Stimulated activated CD8-positive, alpha-beta memory T cell treated with anti-CD3 and anti-CD28 coated beads, Interleukin-4, amount 100 ng/mL, for 48 hours (primary cell): ENCODE measurements around the gene DCAF12L1.

ENCODE experiments used
- DNase-seq: peaks from one replicate; pipeline ENCODE4 v3.0.0-alpha.2; 2020

Gene DCAF12L1

DNA sequence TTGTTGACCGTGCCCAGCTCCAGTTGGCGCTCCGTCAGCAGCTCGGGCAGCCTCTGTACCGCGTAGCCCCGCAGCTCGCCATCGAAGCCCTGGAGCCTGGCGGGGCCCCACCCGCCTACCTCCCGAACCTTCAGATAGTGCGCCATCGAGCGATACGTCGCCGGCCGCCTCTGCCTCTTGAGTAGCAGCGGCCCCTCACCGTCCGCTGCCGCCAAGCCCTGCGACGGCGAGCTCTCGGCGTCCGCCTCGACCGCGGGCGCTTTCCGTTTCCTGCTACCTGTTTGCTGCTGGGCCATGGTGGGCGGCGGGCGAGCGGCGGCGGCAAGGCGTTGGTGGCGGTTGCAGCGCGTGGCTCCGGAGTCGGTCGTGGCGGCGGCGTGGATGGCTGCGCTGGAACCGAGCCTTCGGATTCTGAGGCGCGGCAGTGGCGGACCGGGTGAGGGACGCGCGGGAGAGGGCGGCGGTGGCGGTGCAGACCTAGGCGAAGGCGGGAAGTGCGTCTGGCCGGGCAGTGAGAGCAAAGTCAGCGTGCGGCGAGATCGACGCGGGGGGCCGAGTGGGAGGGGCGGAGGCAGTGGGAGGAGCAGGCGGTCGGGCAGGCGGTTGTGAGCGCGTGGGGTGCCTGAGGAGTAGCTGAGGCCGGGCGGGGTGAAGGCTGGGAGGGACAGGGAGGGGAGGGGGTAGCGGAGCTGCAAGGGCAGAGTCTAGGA lies at the start of gene DCAF12L1:
Gene DCAF12L1, minus strand, starts transcription at position 502 of the 710 bp plus-strand sequence. Its CDS starts 206 bp downstream, at position 296.
- DNase-seq = no peak

DNA sequence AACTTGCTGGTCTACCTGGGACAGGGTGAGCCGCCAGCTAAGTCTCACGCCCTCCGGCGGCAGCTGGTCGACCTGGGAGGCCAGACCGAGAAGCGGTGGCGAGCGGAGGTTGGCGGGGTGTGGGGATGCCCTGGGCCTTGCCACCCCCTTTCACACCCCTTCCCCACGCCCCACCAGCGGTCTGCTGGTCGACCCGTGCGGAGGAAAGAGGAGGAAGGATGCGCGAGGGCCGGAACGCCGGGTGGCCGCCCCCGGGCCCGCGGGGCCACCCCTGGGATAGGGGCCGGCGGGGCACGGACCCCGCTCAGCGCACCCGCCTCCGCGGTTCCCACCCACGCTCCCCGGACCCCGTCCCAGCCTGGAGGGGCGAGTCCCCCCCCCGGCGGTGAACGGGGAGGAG lies 28.3 kb upstream of the DCAF12L1 start:
- DNase-seq = no peak

- no peak for DNase-seq
Observed at GRCh38 chrX:126575911-126576310, 23.3 kb upstream of the DCAF12L1 start.

DNA sequence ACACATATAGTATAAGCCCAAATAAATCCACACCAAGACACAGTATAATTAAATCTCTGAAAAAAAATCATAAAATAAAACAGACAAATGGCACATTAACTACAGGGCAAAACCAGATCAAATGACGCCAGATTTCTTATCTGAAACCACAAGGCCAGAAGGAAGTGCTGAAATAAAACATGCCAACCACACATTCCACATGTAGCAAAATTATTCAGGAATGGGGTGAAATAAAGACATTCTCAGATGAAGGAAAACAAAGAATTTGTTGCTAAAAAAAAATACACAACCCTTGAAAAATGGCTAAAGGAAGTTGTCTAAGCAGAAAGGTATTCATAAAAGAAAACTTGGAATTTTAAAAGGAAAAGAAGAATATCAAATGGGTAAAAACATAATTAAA lies 4.5 kb upstream of the DCAF12L1 start:
- DNase-seq = no peak

DNA sequence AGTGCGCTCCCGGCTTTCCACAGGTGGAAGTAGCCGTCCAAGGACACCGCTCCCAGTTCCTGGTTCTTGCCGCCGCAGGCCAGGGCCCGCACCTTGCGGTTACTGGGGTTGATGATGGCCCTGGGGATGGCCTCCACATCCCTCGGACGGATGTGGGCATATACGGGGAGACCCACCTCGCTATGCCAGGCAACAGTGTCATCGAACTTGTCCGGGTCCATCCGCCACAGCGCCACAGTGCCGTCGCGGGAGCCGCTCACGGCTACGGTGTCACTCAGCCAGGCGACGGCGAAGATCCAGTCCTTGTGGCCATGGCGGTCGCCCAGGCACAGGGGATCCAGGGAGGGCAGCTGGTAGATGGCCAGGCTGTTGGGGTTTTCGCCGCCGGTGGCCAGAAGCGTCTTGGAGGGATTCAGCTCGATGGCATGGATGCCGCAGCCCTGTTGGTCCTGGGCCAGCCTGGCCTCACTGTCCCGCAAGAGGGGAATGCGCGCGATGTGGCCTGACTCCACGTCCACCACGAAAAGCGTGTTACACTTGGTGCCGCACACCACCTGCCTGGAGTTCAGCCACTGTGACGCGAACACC lies 795 bp downstream of the DCAF12L1 start:
- no peak for DNase-seq

DNA sequence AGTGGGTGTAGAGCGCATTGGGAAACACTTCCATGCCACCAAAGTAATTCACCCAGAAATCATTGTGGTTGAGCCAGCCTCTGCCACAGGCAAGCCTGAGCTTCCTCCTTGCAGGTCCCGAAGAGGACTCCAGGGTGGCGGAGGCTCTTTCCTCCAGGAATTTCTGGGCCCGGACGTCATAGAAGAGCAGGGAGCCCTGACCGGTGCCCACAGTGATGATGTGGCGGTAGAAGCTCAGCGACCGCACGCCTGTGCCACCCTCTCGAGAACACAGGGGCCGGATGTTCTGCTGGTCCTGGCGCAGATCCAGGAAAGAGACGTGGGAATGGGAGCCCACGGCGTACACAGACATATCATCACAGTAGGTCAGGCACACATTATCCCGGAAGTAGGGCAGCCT lies 1.3 kb downstream of the DCAF12L1 start:
- no peak for DNase-seq

- no peak for DNase-seq
Observed at GRCh38 chrX:126550816-126551215, 1.8 kb downstream of the DCAF12L1 start.

GRCh38 chrX:126509923-126510322 lies 42.7 kb downstream of the DCAF12L1 start:
- no peak for DNase-seq
